Spleen (tissue), 11 donors: ENCODE data around the gene ARHGAP10. TPM values are rescaled to one million over a fixed set of nuclear protein-coding genes. Genes with fewer than 3 reads are reported as not detected.

Source experiments
- DNase-seq: peaks from one replicate; pipeline ENCODE4 v3.0.0-alpha.2; 2020
- H3K27ac ChIP-seq, 8 donors: fragments of 200-600 bp; sonication (generic) in 7 of 8; 1 replicate in 4 of 8; 2 replicates in 4 of 8; pipeline versions ENCODE4 v1.5.0 to v1.8.0; 2016 to 2021; ENCODE audit warnings: inconsistent platforms in 4 of 8, mild to moderate bottlenecking in 4 of 8, moderate library complexity in 1 of 8
- H3K27me3 ChIP-seq, 7 donors: fragments of 200-600 bp; sonication (generic) in 6 of 7; replicated peaks in 1 of 7; 1 replicate in 4 of 7; 2 replicates in 3 of 7; pipeline versions ENCODE4 v1.5.0 to v1.8.0; 2016 to 2021; ENCODE audit warnings: inconsistent platforms in 3 of 7, mild to moderate bottlenecking in 1 of 7
- H3K36me3 ChIP-seq, 6 donors: fragments of 200-600 bp; sonication (generic) in 5 of 6; 1 replicate in 4 of 6; 2 replicates in 2 of 6; pipeline versions ENCODE4 v1.5.0 to v1.8.0; 2016 to 2021; ENCODE audit warnings: inconsistent platforms in 2 of 6
- H3K4me1 ChIP-seq, 6 donors: fragments of 200-600 bp; sonication (generic) in 5 of 6; 1 replicate in 3 of 6; 2 replicates in 3 of 6; pipeline versions ENCODE4 v1.5.0 to v1.8.0; 2016 to 2021; ENCODE audit warnings: inconsistent platforms in 3 of 6
- H3K4me3 ChIP-seq, 8 donors: fragments of 200-600 bp; sonication (generic) in 7 of 8; 1 replicate in 4 of 8; 2 replicates in 4 of 8; pipeline versions ENCODE4 v1.5.0 to v1.8.0; 2016 to 2021; ENCODE audit warnings: inconsistent platforms in 4 of 8, mild to moderate bottlenecking in 4 of 8, moderate library complexity in 2 of 8
- H3K9me3 ChIP-seq, 8 donors: fragments of 200-600 bp; sonication (generic) in 7 of 8; 1 replicate in 4 of 8; 2 replicates in 4 of 8; pipeline versions ENCODE4 v1.5.0 to v1.8.0; 2016 to 2021; ENCODE audit warnings: inconsistent platforms in 4 of 8
- CTCF ChIP-seq, 11 experiments: fragments of 200-600 bp in 7 of 11; fragments of 450-650 bp in 4 of 11; sonication (generic) in 4 of 11; IDR thresholded peaks in 8 of 11; conservative IDR thresholded peaks in 3 of 11; 1 replicate in 7 of 11; 2 replicates in 4 of 11; pipeline versions ENCODE4 v1.4.0 to v1.8.0; 2016 to 2021; ENCODE audit warnings: antibody characterized with exemption in 11 of 11, inconsistent platforms in 4 of 11, mild to moderate bottlenecking in 1 of 11
- POLR2A ChIP-seq, 3 donors: fragments of 450-650 bp; IDR thresholded peaks; one replicate each; pipeline ENCODE4 v1.5.1; 2017; ENCODE audit warnings: antibody characterized with exemption in 3 of 3, mild to moderate bottlenecking in 1 of 3
- POLR2AphosphoS5 ChIP-seq, 3 donors: sonication (generic); formaldehyde crosslinking; IDR thresholded peaks; one replicate each; pipeline ENCODE4 v1.5.1; 2017; ENCODE audit warnings: antibody characterized with exemption in 3 of 3
- WGBS, 5 donors: extraction: QIAGEN DNeasy Blood & Tissue Kit in 3 of 5; methylation state at CpG; one replicate each; pipeline versions ENCODE4 v1.1.5 to v1.1.7; 2013 to 2018; 5-methylcytosine and 5-hydroxymethylcytosine counted together
- intact Hi-C: fragments of 100-400 bp; cut with DNase I; formaldehyde crosslinking; loops from one replicate; pipeline ENCODE4 v1.15.0; 2023; ENCODE audit warnings: low total_unique reads
- polyA plus RNA-seq, 3 donors: library from polyadenylated mRNA; stranded (reverse); fragments of 200-250 nt; gene quantifications; one replicate each; pipeline ENCODE4 v1.2.1, GENCODE V29; 2013
- total RNA-seq, 7 donors: library from RNA; depleted of rRNA in 3 of 7; stranded (reverse); fragments of >200 nt in 3 of 7; fragmentation: NEBNext Ultra II Directional in 4 of 7; extraction: Animal tissue kit (Norgen Biotek cat#: 25700) in 4 of 7; gene quantifications; one replicate each; pipeline versions ENCODE4 v1.1.0 to v1.2.1, GENCODE V29; 2016 to 2021
- donor health status: healthy with polysubstance abuse.
- donor health status: DM: no; HTN: no; CAD: no; lungs with moderate emphysema.
- donor health status: DM: no; HTN: no; CAD: no.
- donor health status: Bipolar disorder and iron deficiency.
- donor health status: healthy.
- donor health status: DM: no; HTN: no; CAD: no.
- donor health status: DM: yes; HTN: yes; CAD: no.

The ARHGAP10 gene
- total and polyA plus RNA-seq, 10 donors = 4.0 to 35.5 (median 13.3) TPM

DNA sequence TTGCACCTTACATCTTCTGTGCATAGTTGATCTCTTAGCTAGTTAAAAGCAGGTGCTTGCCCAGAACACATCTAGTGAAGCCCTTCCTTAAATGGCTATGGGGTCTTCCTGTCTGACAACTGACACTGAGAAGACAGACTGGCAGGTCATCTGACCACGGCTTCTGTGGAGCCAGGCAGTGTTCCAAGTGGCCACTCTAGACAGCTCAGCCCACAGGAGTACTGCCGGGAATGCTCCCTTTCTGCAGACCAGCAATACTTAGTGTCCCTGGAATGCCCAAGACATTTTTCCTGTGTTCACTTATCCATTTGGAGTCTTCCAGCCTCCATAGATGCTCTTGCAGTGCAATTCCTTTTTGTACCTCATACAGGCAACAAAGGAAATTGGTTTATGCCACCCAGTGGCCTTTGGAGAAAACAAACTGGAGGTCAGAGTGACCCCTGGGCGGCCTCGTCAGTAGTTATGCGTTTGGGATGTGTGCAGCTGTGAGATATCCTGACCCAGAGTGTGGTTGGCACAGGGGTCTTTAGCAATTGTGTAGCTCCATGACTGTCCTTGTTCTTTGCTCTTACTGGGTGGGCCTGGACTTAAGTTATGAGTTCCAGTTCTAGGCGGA is 335.5 kb downstream of the ARHGAP10 start:
- intact Hi-C loops = loop anchor here (10.0 kb wide), 1 partner anchor 377 kb away; the partner anchor contains the start of gene NR3C2

DNA sequence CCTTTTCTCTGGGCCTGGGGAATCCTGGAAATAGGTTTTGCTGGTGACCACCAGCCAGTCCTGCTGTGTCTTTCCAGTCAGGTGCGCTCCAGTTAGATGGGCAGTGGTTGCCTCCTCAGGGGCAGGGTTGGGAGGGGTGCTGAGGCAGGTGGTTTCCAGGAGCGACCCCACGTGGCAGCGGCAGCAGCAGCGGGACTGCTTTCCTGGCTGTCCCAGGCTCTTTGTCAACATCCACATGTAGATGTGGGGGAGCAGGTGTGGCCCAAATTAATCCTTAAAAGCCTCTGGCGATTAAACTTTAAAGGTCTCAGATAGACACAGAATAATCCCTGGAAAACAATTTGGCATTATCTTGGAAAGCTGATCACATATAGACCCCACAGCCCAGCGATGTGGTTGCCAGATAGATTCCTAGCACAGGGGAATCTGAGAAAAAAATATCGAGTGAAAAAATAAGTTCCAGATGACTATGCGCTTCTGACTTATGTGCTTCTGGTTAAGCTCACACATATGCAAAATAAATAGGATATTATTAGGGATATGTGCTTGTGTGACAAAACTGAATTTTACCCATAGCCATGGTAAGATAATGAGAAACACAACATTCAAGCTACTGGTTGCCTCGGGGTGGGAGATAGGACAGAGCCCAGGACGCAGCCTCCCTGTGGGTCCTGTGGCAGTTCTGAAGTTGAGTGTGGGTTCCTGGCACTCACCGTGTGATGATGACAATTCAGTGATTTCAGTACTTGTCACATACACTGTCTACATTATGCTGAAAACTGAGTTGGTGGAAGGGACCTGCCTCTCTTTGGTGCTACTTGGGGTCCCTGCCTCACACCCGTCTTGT is 336.4 kb downstream of the ARHGAP10 start:
- intact Hi-C loops = loop anchor here (10.0 kb wide), 1 partner anchor 377 kb away; the partner anchor contains the start of gene NR3C2
- WGBS, 5 donors = 81 to 88% (median 84%) methylated on average over 12 to 13 of the region's 13 CpGs
- Histone ChIP-seq H3K4me1 (peaks cover 0 to 26% (median 4%) of the 10 kb centered on the region in 6 donors), H3K27ac (no peak overlapping the region), H3K4me3 (no peak overlapping the region), H3K36me3 (peaks cover 0 to 44% (median 0%) of the 10 kb centered on the region in 6 donors), H3K27me3 (no peaks in the 10 kb centered on the region), H3K9me3 (peaks cover 0 to 7% (median under 1%) of the 10 kb centered on the region in 8 donors)
- TF ChIP-seq CTCF (IDR thresholded peaks at IDR 0.05 in 8 of 11, conservative IDR thresholded peaks at IDR 0.05 in 3 of 11) = no peak
- TF ChIP-seq POLR2A (IDR thresholded peaks at IDR 0.05) = no peak
- no peak for TF ChIP-seq POLR2AphosphoS5 (IDR thresholded peaks at IDR 0.05)
- no peak for DNase-seq

More for the DNA sequence above, 335.5 kb downstream of the ARHGAP10 start:
- H3K27me3 ChIP-seq = no peaks in the 10 kb centered on the region
- peaks cover 0 to 26% (median 4%) of the 10 kb centered on the region in 6 donors for H3K4me1 ChIP-seq
- TF ChIP-seq POLR2A (IDR thresholded peaks at IDR 0.05) (no peak), CTCF (IDR thresholded peaks at IDR 0.05 in 8 of 11, conservative IDR thresholded peaks at IDR 0.05 in 3 of 11) (no peak), POLR2AphosphoS5 (IDR thresholded peaks at IDR 0.05) (no peak)
- peaks cover 0 to 35% (median 0%) of the 10 kb centered on the region in 6 donors for H3K36me3 ChIP-seq
- DNase-seq = no peak
- no peak overlapping the region for H3K4me3 ChIP-seq
- WGBS, 5 donors = 64 to 74% (median 70%) methylated on average over 4 to 6 of the region's 6 CpGs
- no peaks in the 10 kb centered on the region for H3K9me3 ChIP-seq
- no peak overlapping the region for H3K27ac ChIP-seq

DNA sequence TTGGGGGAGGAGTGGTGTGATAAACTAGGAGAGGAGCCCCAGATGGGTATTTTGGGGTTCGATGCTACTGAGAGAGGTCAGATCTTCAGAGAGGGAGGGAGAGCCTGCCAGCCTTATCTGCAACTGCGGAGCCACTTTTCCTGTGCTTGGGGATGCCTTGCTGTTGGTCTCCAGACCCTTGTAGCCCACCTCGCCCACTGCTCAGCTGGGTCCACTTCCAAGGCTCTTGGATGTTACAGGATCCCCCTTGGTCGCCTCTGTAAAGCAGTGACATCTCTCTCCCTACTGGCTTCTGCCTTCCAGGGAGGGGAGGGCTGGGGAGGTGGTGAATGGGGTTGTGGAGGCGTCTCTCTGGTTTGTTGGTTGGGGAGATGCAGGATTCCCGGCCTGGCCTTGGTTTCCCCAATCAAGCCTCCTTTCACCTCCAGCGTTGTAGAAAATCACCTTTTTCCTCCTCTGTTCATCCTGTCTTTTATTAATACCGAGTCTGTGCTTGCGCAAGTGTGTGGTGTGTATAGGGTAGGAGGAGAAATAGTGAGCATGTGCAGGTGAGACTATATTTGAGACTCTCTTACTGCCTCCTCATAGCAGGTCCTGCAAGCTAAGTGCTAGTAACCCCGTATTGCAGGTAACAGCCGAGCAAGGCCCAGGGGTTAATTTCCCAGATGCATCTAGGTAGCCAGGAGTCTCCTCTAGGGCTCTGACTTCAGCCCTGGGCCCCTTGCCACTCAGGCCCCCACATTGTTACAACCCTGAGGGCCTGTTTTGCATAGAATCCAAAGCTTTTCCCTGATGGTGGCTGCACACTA is 337.4 kb downstream of the ARHGAP10 start:
- Histone ChIP-seq H3K4me3 (no peak overlapping the region), H3K36me3 (peaks cover 0 to 49% (median under 1%) of the 10 kb centered on the region in 6 donors), H3K27me3 (no peaks in the 10 kb centered on the region), H3K27ac (no peak overlapping the region), H3K9me3 (peaks cover 0 to 17% (median 10%) of the 10 kb centered on the region in 8 donors), H3K4me1 (peaks cover 0 to 26% (median 4%) of the 10 kb centered on the region in 6 donors)
- intact Hi-C loops = loop anchor here (10.0 kb wide), 1 partner anchor 376 kb away; the partner anchor contains the start of gene NR3C2
- TF ChIP-seq POLR2A (IDR thresholded peaks at IDR 0.05) (no peak), POLR2AphosphoS5 (IDR thresholded peaks at IDR 0.05) (no peak), CTCF (IDR thresholded peaks at IDR 0.05 in 8 of 11, conservative IDR thresholded peaks at IDR 0.05 in 3 of 11) (no peak)
- 86 to 91% (median 88%) methylated on average over 10 to 11 of the region's 11 CpGs for WGBS, 5 donors
- DNase-seq = no peak
